ENCODE data around the gene OLFM1. TPM values are rescaled to one million over a fixed set of nuclear protein-coding genes. Genes with fewer than 3 reads are reported as not detected.

OLFM1 gene
- total and polyA plus RNA-seq, 2 donors from 2014 or later: 2.9 to 33.7 TPM

GRCh38 chr9:135074354-135075233, 12.9 kb upstream of the OLFM1 start:
- Histone ChIP-seq H3K9ac (ENCODE audit: low read length in 3 of 3) (no peak overlapping the region), H3K4me3 (ENCODE audit: low read length in 3 of 3) (no peak overlapping the region), H3K4me1 (ENCODE audit: control insufficient read depth in 2 of 3, insufficient read depth in 2 of 3, low read depth in 1 of 3, low read length in 3 of 3) (peaks cover 0 to 2% (median 0%) of the 10 kb centered on the region in 3 donors), H3K36me3 (ENCODE audit: control insufficient read depth in 2 of 3, insufficient read depth in 3 of 3, low read length in 3 of 3) (no peaks in the 10 kb centered on the region), H3K9me3 (ENCODE audit: control insufficient read depth in 2 of 3, insufficient read depth in 1 of 3, low read length in 3 of 3) (no peaks in the 10 kb centered on the region), H3K27ac (ENCODE audit: low read depth in 2 of 2, low read length in 2 of 2) (no peak overlapping the region), H3K27me3 (ENCODE audit: control insufficient read depth, insufficient read depth, low read length) (peaks cover 18% of the 10 kb centered on the region)
- no peak for TF ChIP-seq CTCF (IDR thresholded peaks at IDR 0.05; ENCODE audit: borderline replicate concordance, extremely low read depth, insufficient read depth)
- FAIRE-seq: no peak
- peak in 1 of 5 donors; percentile 35 for DNase-seq
- intact Hi-C loops (cut with DNase I): no loop called here

GRCh38 chr9:135075234-135076142, 12.0 kb upstream of the OLFM1 start:
- H3K9me3 ChIP-seq (ENCODE audit: control insufficient read depth in 2 of 3, insufficient read depth in 1 of 3, low read length in 3 of 3): no peaks in the 10 kb centered on the region
- DNase-seq (peak in 4 of 5 donors; percentile 31 to 86 (median 56)), FAIRE-seq (no peak)
- H3K36me3 ChIP-seq (ENCODE audit: control insufficient read depth in 2 of 3, insufficient read depth in 3 of 3, low read length in 3 of 3): no peaks in the 10 kb centered on the region
- peaks cover 0 to 2% (median 0%) of the 10 kb centered on the region in 3 donors for H3K4me1 ChIP-seq (ENCODE audit: control insufficient read depth in 2 of 3, insufficient read depth in 2 of 3, low read depth in 1 of 3, low read length in 3 of 3)
- no peak for TF ChIP-seq CTCF (IDR thresholded peaks at IDR 0.05; ENCODE audit: borderline replicate concordance, extremely low read depth, insufficient read depth)
- H3K9ac ChIP-seq (ENCODE audit: low read length in 3 of 3): no peak overlapping the region
- intact Hi-C loops (cut with DNase I): no loop called here
- no peak overlapping the region for H3K4me3 ChIP-seq (ENCODE audit: low read length in 3 of 3)
- peaks cover 18% of the 10 kb centered on the region for H3K27me3 ChIP-seq (ENCODE audit: control insufficient read depth, insufficient read depth, low read length)
- H3K27ac ChIP-seq (ENCODE audit: low read depth in 2 of 2, low read length in 2 of 2): no peak overlapping the region

GRCh38 chr9:135076143-135076875, 11.2 kb upstream of the OLFM1 start:
- FAIRE-seq: no peak
- H3K36me3 ChIP-seq (ENCODE audit: control insufficient read depth in 2 of 3, insufficient read depth in 3 of 3, low read length in 3 of 3): no peaks in the 10 kb centered on the region
- H3K9ac ChIP-seq (ENCODE audit: low read length in 3 of 3): no peak overlapping the region

More at GRCh38 chr9:135076143-135076875, 11.2 kb upstream of the OLFM1 start:
- intact Hi-C loops (cut with DNase I): no loop called here
- no peaks in the 10 kb centered on the region for H3K9me3 ChIP-seq (ENCODE audit: control insufficient read depth in 2 of 3, insufficient read depth in 1 of 3, low read length in 3 of 3)
- H3K4me3 ChIP-seq (ENCODE audit: low read length in 3 of 3): no peak overlapping the region
- no peak overlapping the region for H3K27ac ChIP-seq (ENCODE audit: low read depth in 2 of 2, low read length in 2 of 2)
- peaks cover 0 to 2% (median 0%) of the 10 kb centered on the region in 3 donors for H3K4me1 ChIP-seq (ENCODE audit: control insufficient read depth in 2 of 3, insufficient read depth in 2 of 3, low read depth in 1 of 3, low read length in 3 of 3)
- TF ChIP-seq CTCF (IDR thresholded peaks at IDR 0.05; ENCODE audit: borderline replicate concordance, extremely low read depth, insufficient read depth): no peak
- peak in 2 of 5 donors; percentile 9 to 55 for DNase-seq
- peaks cover 18% of the 10 kb centered on the region for H3K27me3 ChIP-seq (ENCODE audit: control insufficient read depth, insufficient read depth, low read length)

All from kidney (tissue), 14 donors.